Pancreas (tissue), 10 donors: Measurements from ENCODE around the gene HDGFL3. TPM values are rescaled to one million over a fixed set of nuclear protein-coding genes. Genes with fewer than 3 reads are reported as not detected.

Experiments
- ATAC-seq, 4 donors: fragments of 200-7000 bp; cut with Tn5 transposase; one replicate each; pipeline versions ENCODE4 v1.8.0 to v1.9.1; 2020; ENCODE audit warnings: mild to moderate bottlenecking in 4 of 4, moderate library complexity in 4 of 4
- DNase-seq, 6 donors: peaks; one replicate each; pipeline ENCODE4 v3.0.0-alpha.2; 2020
- FAIRE-seq: peaks from 2 replicates; lab custom pipeline; 2012; peaks lifted over from hg19 to GRCh38; lab: Jason Lieb, UNC
- H3K27ac ChIP-seq, 4 donors: fragments of 200-600 bp; sonication (generic); 1 replicate in 3 of 4; 2 replicates in 1 of 4; pipeline versions ENCODE4 v1.5.0 to v1.8.0; 2020
- H3K27me3 ChIP-seq, 4 donors: fragments of 200-600 bp; one replicate each; pipeline ENCODE4 v1.8.0; 2021
- H3K36me3 ChIP-seq, 3 donors: fragments of 200-600 bp; sonication (generic) in 1 of 3; one replicate each; pipeline versions ENCODE4 v1.5.0 to v1.8.0; 2020 to 2021
- H3K4me1 ChIP-seq, 3 donors: fragments of 200-600 bp; one replicate each; pipeline ENCODE4 v1.8.0; 2021
- H3K4me3 ChIP-seq, 4 donors: fragments of 200-600 bp; sonication (generic) in 2 of 4; one replicate each; pipeline versions ENCODE4 v1.5.0 to v1.8.0; 2020 to 2021
- H3K9me3 ChIP-seq, 4 donors: fragments of 200-600 bp; one replicate each; pipeline ENCODE4 v1.8.0; 2021
- WGBS, 2 donors: extraction: QIAGEN DNeasy Blood & Tissue Kit; methylation state at CpG; one replicate each; pipeline ENCODE4 v1.1.7; 2013; 5-methylcytosine and 5-hydroxymethylcytosine counted together
- intact Hi-C, 3 donors: fragments of 100-400 bp; cut with DNase I; formaldehyde crosslinking; loops; one replicate each; pipeline versions ENCODE4 v1.11.1 to v1.14.2; 2022
- polyA plus RNA-seq, 2 donors: library from polyadenylated mRNA; stranded (reverse); fragments of 200-250 nt; gene quantifications; one replicate each; pipeline ENCODE4 v1.2.3, GENCODE V29; 2013
- total RNA-seq, 6 donors: library from RNA; stranded (reverse); fragmentation: NEBNext Ultra II Directional in 4 of 6; extraction: Animal tissue kit (Norgen Biotek cat#: 25700) in 4 of 6; gene quantifications; one replicate each; pipeline versions ENCODE4 v1.2.1 to v1.2.4, GENCODE V29; 2021 to 2023
- TF ChIP-seq, protein P1 (sequence below), 4 donors: fragments of 200-600 bp; sonication (generic) in 3 of 4; IDR thresholded peaks; one replicate each; pipeline versions ENCODE4 v1.5.0 to v1.8.0; 2021; ENCODE audit warnings: antibody characterized with exemption in 4 of 4
- donor health status: healthy with polysubstance abuse.
- donor health status: DM: no; HTN: no; CAD: no; lungs with moderate emphysema.
- donor health status: DM: no; HTN: no; CAD: no.
- donor health status: control.
- donor health status: control.
- donor health status: Bipolar disorder and iron deficiency.
- donor health status: DM: yes; HTN: yes; CAD: no.
- donor health status: DM: no; HTN: no; CAD: no.
- donor health status: DM: no; HTN: no; CAD: no.
- donor health status: DM: yes; HTN: yes; CAD: no.

HDGFL3 gene
- total and polyA plus RNA-seq, 8 donors: 3.0 to 17.2 (median 7.9) TPM

DNA sequence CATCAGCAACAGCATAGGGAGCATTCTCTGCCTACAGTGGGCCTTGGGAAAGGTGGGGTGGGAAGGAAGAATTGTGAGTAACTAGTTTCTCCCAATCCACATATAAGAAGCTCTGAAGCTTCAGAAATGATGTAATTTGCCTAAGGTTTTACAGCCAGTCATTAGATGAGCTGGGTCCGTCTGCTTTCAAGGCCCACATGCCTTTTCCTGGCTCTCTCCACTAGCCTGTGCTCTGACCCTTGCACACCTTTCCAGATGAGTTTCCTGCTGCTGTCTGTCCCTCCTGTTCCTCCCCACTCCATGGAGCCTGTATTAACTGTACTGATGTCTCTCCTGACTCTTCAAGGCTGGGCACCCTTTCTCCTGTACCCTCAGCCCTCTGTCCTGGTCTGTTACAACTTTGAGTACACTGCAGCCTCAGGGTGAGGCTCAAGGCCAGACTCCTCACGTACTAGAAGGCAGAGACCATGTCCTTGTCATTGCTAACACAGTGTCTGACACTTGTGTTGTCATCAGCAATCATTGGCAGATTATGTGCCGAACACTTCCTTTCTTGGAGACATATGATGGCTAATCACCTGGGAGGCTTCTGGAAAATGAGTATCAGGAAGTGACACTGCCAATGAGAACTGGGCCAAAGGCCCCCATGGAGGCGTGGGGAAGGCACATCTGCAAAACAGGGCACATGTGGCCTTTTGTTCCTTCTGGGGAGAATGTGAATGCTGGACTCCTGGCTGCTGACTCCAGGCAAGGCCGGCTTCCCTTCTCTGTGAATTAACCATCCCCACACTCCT, 93.5 kb downstream of the HDGFL3 start:
- ATAC-seq (no peak), DNase-seq (no peak)
- H3K27ac ChIP-seq: no peak overlapping the region

DNA sequence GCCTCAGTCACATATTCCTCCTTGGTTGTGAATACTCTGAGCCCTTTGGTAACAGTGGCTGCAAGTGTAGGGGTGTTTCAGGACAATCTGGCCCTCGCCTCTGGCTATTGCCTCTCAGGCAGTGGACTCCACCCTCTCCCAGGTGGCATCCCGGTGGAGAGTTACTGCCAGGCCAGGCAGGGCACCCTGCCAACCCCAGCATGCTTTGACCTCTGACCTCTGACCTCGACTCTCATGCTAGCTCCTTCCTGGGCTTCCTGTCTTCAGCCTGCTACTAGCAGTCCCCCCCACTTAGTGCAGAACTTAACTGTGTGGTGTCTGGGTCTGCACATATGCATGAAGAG, 94.7 kb downstream of the HDGFL3 start:
- H3K27me3 ChIP-seq: peaks cover 0 to 3% (median 0%) of the 10 kb centered on the region in 4 donors
- 37 to 46% methylated on average over 3 of the region's 3 CpGs for WGBS, 2 donors
- TF ChIP-seq, protein P1, sequence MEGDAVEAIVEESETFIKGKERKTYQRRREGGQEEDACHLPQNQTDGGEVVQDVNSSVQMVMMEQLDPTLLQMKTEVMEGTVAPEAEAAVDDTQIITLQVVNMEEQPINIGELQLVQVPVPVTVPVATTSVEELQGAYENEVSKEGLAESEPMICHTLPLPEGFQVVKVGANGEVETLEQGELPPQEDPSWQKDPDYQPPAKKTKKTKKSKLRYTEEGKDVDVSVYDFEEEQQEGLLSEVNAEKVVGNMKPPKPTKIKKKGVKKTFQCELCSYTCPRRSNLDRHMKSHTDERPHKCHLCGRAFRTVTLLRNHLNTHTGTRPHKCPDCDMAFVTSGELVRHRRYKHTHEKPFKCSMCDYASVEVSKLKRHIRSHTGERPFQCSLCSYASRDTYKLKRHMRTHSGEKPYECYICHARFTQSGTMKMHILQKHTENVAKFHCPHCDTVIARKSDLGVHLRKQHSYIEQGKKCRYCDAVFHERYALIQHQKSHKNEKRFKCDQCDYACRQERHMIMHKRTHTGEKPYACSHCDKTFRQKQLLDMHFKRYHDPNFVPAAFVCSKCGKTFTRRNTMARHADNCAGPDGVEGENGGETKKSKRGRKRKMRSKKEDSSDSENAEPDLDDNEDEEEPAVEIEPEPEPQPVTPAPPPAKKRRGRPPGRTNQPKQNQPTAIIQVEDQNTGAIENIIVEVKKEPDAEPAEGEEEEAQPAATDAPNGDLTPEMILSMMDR (IDR thresholded peaks at IDR 0.05): no peak
- peaks cover 0 to under 1% (median 0%) of the 10 kb centered on the region in 3 donors for H3K4me1 ChIP-seq
- ATAC-seq (no peak), FAIRE-seq (no peak), DNase-seq (no peak)
- H3K27ac ChIP-seq: no peak overlapping the region
- H3K9me3 ChIP-seq: no peaks in the 10 kb centered on the region
- intact Hi-C loops: no loop called here
- H3K4me3 ChIP-seq: no peak overlapping the region
- no peaks in the 10 kb centered on the region for H3K36me3 ChIP-seq

More for the DNA sequence above, 93.5 kb downstream of the HDGFL3 start:
- WGBS, 2 donors: 75 to 78% methylated on average over 5 of the region's 5 CpGs
- Histone ChIP-seq H3K9me3 (no peaks in the 10 kb centered on the region), H3K4me1 (no peaks in the 10 kb centered on the region), H3K4me3 (no peak overlapping the region), H3K36me3 (no peaks in the 10 kb centered on the region), H3K27me3 (no peaks in the 10 kb centered on the region)
- TF ChIP-seq, protein P1 (IDR thresholded peaks at IDR 0.05): no peak
- intact Hi-C loops: no loop called here
- no peak for FAIRE-seq

DNA sequence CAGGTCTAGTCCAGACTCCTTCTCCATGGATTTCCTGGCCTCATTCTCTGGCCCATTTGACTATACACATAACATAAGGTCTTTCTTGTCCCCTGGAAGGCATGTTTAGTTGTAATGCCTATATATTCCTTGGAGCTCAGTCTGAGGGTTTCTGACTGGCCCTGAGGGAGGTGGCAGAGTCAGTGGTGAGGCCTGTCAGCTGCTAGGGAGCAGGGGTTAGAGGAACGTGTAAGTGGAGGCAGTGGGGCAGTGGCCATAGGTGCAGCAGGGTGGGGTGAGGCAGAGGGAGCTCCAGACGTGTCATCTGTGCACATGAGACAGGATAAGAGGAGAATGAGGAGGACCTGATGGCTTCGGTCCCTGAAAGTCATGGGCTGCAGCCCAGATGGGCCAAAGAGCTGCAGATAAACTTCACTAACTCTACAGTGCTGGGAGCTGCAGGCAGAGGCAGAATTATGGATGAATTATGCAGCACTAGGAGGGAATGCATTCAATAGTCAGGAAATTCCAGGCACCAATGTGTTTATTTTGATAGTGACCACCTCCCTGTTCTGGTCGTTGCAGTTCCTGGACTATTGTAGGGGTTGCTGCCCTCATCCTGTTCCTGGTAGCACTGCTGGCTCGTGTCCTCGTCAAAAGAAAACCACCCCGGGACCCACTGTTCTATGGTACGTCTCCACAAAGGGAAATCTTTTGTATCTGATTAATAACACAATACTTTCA, 95.2 kb downstream of the HDGFL3 start:
- peaks cover 0 to 7% (median 0%) of the 10 kb centered on the region in 4 donors for H3K27me3 ChIP-seq
- intact Hi-C loops: no loop called here
- H3K36me3 ChIP-seq: no peaks in the 10 kb centered on the region
- H3K4me3 ChIP-seq: no peak overlapping the region
- 56 to 64% methylated on average over 8 of the region's 8 CpGs for WGBS, 2 donors
- no peaks in the 10 kb centered on the region for H3K9me3 ChIP-seq
- TF ChIP-seq, protein P1 (IDR thresholded peaks at IDR 0.05): no peak
- ATAC-seq (no peak), FAIRE-seq (no peak), DNase-seq (no peak)
- no peak overlapping the region for H3K27ac ChIP-seq
- H3K4me1 ChIP-seq: peaks cover 0 to 4% (median 3%) of the 10 kb centered on the region in 3 donors

DNA sequence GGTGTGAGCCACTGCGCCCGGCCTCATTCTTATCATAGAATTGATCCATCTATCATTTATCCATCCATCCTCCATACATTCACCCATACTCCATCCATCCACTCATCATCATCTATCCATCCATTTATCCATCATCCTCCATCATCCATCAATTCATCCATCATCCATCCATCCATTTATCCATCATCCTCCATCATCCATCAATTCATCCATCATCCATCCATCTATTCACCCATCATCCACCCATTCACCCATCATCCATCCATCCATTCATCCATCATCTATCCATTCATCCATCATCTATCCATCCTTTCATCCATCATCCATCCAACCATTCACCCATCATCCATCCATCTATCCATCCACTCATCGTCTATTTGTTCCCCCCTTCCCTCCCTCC, 96.5 kb downstream of the HDGFL3 start:
- WGBS, 2 donors: 81 to 96% methylated on average over 3 of the region's 3 CpGs
- DNase-seq (no peak), FAIRE-seq (no peak), ATAC-seq (no peak)
- intact Hi-C loops: no loop called here
- Histone ChIP-seq H3K36me3 (no peaks in the 10 kb centered on the region), H3K27ac (no peak overlapping the region), H3K4me3 (no peak overlapping the region), H3K9me3 (no peaks in the 10 kb centered on the region), H3K4me1 (peaks cover 0 to 4% (median 3%) of the 10 kb centered on the region in 3 donors), H3K27me3 (peaks cover 0 to 7% (median 0%) of the 10 kb centered on the region in 4 donors)
- TF ChIP-seq, protein P1 (IDR thresholded peaks at IDR 0.05): no peak
